Rectal smooth muscle tissue (tissue), 1 donor: ENCODE measurements around the gene NNT.
"Not testable (repeated sequence)": the region's sequence is repeated elsewhere in the genome, so short reads cannot be mapped to it uniquely, and the experiment has no call there.

Experiments
- H3K27ac ChIP-seq: one replicate; pipeline ENCODE4 v1.7.0; 2013; ENCODE audit warnings: low read depth, low read length, inconsistent platforms
- H3K27me3 ChIP-seq: one replicate; pipeline ENCODE4 v1.7.0; 2013; ENCODE audit warnings: low read length; ENCODE audit not compliant: control insufficient read depth, insufficient read depth
- H3K36me3 ChIP-seq: one replicate; pipeline ENCODE4 v1.7.0; 2013; ENCODE audit warnings: low read length; ENCODE audit not compliant: control insufficient read depth, insufficient read depth
- H3K4me1 ChIP-seq: one replicate; pipeline ENCODE4 v1.7.0; 2013; ENCODE audit warnings: low read length; ENCODE audit not compliant: control insufficient read depth, insufficient read depth
- H3K4me3 ChIP-seq: one replicate; pipeline ENCODE4 v1.7.0; 2013; ENCODE audit warnings: low read length
- H3K9ac ChIP-seq: one replicate; pipeline ENCODE4 v1.7.0; 2013; ENCODE audit warnings: low read length

NNT gene

DNA sequence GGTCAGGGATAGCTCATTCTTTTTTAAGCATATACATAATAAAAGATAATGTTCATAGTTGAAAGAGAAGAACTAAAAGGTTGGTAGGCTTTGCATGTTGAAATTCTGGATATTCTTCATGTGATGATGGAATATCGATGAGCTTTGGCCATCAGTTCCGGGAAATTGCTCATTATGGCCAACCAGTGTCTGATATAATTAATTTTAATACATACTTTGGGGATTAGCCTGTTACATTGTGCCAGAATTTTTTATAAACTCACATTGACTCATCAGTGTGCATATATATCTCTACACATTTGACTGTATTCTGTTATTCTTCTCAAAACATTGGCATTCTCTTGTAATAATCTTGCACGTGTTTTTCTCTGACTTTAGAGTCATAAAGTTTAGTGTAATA lies 84.3 kb downstream of the NNT start:
- Histone ChIP-seq H3K4me3 (no peak overlapping the region), H3K27ac (no peak overlapping the region), H3K4me1 (no peaks in the 10 kb centered on the region), H3K36me3 (no peaks in the 10 kb centered on the region), H3K9ac (no peak overlapping the region), H3K27me3 (no peaks in the 10 kb centered on the region)

DNA sequence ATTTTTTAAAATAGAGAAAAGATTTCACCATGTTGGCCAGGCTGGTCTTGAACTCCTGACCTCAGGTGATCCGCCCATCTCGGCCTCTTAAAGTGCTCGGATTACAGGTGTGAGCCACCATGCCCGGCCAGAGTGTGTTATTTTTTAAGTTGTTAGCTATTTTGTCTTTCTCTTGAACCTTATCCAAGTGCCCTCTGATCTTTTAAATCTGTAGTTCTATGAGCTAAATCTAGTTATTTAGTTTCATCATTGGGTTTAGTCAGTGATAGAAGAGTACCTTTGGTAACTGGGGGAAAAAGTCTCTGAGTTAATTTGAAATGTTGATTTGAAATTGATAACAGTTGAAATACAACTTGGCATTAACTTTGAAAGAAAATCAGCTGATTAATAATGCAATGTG lies 88.3 kb downstream of the NNT start:
- Histone ChIP-seq H3K27ac (no peak overlapping the region), H3K9ac (no peak overlapping the region), H3K4me1 (no peaks in the 10 kb centered on the region), H3K27me3 (no peaks in the 10 kb centered on the region), H3K4me3 (no peak overlapping the region), H3K36me3 (peaks cover 2% of the 10 kb centered on the region)

DNA sequence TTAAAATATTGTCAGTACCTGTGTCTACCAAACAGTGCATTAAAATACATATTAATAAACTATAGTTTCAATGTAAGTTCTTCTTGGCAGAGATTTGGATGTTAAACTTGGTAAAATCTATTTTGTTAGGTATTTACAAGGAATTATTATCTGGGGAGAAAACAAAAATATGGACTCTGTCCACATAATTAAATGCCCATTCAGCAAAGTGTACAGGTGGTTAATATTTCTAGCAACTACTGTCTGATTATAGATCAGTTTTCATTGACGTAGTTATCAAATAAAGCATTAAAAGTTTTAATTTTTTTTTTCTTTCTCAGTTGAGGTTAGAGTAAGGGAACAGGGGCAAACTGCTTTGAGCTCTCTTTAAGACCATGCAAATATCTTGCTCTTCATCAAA lies 88.9 kb downstream of the NNT start:
- H3K9ac ChIP-seq, result no peak overlapping the region
- H3K36me3 ChIP-seq, result peaks cover 2% of the 10 kb centered on the region
- no peak overlapping the region for H3K4me3 ChIP-seq
- H3K27ac ChIP-seq, result no peak overlapping the region
- H3K27me3 ChIP-seq, result no peaks in the 10 kb centered on the region
- no peaks in the 10 kb centered on the region for H3K4me1 ChIP-seq

DNA sequence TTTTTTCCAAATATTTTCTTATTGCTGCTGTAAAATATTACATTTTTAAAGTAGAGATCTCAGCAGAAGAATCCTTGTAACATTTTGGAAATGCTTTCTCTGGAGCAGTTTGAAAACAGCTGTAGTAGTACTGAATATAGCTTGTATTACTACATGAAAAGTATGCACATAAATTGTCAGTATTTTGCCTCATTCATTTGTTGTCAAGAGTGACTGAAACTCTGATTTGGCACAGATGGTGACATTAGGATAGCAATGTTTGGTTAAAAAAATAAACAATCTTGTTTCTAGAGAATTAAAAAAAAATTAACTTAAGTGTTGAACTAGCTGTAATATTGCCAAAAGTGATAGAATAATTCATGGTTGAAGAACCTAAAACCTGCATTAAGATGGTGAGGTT lies 90.4 kb downstream of the NNT start:
- no peak overlapping the region for H3K4me3 ChIP-seq
- H3K36me3 ChIP-seq, result peaks cover 2% of the 10 kb centered on the region
- H3K27ac ChIP-seq, result no peak overlapping the region
- no peaks in the 10 kb centered on the region for H3K4me1 ChIP-seq
- no peaks in the 10 kb centered on the region for H3K27me3 ChIP-seq
- no peak overlapping the region for H3K9ac ChIP-seq

DNA sequence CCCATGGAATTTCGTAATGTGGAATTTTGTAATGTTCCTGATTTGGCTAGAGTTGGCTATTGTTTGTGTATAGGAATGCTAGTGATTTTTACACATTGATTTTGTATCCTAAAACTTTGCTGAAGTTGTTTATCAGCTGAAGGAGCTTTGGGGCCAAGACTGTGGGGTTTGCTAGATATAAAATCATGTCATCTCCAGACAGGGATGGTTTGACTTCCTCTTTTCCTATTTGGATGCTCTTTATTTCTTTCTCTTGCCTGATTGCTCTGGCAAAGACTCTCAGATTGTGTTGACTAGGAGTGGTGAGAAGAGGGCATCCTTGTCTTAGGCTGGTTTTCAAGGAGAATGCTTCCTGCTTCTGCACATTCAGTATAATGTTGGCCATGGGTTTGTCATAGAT lies 91.0 kb downstream of the NNT start:
- H3K36me3 ChIP-seq, result peaks cover 2% of the 10 kb centered on the region
- no peak overlapping the region for H3K4me3 ChIP-seq
- no peaks in the 10 kb centered on the region for H3K27me3 ChIP-seq
- H3K9ac ChIP-seq, result no peak overlapping the region
- H3K4me1 ChIP-seq, result no peaks in the 10 kb centered on the region
- no peak overlapping the region for H3K27ac ChIP-seq

DNA sequence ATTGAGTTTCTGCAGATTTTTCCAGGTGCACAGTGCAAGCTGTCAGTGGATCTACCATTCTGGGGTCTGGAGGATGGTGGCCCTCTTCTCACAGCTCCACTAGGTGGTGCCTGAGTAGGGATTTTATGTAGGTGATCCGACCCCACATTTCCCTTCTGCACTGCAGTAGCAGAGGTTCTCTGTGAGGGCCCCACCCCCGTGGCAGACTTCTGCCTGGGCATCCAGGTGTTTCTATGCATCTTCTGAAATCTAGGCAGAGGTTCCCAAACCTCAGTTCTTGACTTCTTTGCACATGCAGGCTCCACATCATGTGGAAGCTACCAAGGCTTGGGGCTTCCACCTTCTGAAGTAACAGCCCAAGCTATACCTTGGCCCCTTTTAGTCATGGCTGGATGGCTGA lies 93.5 kb downstream of the NNT start:
- not testable (repeated sequence) for H3K4me1 ChIP-seq, H3K27ac ChIP-seq, H3K4me3 ChIP-seq, H3K27me3 ChIP-seq, H3K36me3 ChIP-seq, H3K9ac ChIP-seq

DNA sequence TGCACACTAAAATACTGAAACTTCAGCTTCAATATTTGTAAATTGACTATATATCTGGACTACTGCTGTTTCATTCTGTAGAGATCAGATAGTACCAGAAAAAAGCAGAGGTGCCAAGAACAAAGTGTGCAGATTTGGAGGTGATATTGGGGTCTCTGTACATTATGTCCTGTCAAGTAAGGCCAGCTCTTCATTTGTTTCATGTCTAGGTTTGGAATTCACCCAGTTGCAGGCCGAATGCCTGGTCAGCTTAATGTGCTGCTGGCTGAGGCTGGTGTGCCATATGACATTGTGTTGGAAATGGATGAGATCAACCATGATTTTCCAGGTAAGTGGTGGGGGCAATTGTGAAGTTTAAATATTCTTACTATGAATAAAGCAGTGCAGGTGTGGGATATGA lies 96.9 kb downstream of the NNT start:
- H3K36me3 ChIP-seq, result peaks cover 2% of the 10 kb centered on the region
- no peak overlapping the region for H3K27ac ChIP-seq
- no peaks in the 10 kb centered on the region for H3K4me1 ChIP-seq
- no peak overlapping the region for H3K9ac ChIP-seq
- H3K27me3 ChIP-seq, result no peaks in the 10 kb centered on the region
- H3K4me3 ChIP-seq, result no peak overlapping the region

DNA sequence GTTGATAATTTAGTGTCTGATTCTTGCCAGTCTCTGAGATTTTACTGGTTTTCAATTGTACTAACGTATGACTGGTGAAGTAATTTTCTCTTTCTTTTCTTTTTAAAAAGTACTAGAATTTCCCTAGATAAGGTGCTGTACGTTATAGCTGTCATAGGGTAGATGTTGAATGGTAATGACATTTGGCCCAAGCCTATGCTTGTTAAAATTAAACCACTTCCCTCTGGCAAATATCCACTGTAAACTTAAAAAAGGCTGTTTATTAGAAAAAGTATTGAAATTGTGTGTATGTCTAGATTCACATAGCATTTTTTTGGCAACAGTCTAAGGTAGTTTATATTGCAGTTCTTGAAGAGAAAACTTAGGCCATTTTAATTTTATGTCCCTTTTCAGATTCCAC lies 97.6 kb downstream of the NNT start:
- H3K36me3 ChIP-seq, result peaks cover 2% of the 10 kb centered on the region
- no peak overlapping the region for H3K9ac ChIP-seq
- H3K27me3 ChIP-seq, result no peaks in the 10 kb centered on the region
- H3K4me1 ChIP-seq, result no peaks in the 10 kb centered on the region
- H3K4me3 ChIP-seq, result no peak overlapping the region
- H3K27ac ChIP-seq, result no peak overlapping the region

DNA sequence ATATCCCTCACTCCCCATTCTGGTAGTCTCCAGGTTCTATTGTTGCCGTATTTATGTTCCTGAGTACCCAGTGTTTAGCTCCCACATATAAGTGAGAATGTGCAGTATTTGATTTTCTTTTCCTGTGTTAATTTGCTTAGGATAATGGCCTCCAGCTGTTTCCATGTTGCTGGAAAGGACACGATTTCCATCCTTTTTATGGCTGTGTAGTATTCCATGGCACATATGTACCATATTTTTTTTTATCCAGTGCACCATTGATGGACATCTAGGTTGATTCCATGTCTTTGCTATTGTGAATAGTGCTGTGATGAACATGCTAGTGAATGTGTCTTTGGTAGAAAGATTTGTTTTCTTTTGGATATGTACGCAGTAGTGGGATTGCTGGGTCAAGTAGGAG lies 98.2 kb downstream of the NNT start:
- no peaks in the 10 kb centered on the region for H3K27me3 ChIP-seq
- no peak overlapping the region for H3K4me3 ChIP-seq
- no peaks in the 10 kb centered on the region for H3K4me1 ChIP-seq
- H3K27ac ChIP-seq, result no peak overlapping the region
- no peaks in the 10 kb centered on the region for H3K36me3 ChIP-seq
- H3K9ac ChIP-seq, result no peak overlapping the region

DNA sequence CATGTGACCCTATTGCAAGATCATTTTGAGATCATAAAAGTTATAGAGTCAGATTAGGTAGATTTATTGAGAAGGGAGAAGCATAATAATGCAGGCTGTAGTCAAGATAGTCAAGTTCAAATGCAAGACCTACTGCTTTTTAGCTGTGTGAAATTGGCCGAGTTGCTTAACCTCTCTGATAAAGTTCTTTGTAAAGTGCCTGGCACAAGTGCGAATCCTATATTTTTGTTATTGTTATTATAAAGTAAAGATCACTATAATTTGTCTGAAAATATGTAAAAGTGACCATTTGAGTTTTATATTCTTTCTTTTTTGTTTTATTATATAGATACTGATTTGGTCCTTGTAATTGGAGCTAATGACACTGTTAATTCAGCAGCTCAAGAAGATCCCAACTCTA lies 99.3 kb downstream of the NNT start:
- H3K27me3 ChIP-seq, result no peaks in the 10 kb centered on the region
- H3K9ac ChIP-seq, result no peak overlapping the region
- no peaks in the 10 kb centered on the region for H3K36me3 ChIP-seq
- no peak overlapping the region for H3K4me3 ChIP-seq
- no peaks in the 10 kb centered on the region for H3K4me1 ChIP-seq
- no peak overlapping the region for H3K27ac ChIP-seq

DNA sequence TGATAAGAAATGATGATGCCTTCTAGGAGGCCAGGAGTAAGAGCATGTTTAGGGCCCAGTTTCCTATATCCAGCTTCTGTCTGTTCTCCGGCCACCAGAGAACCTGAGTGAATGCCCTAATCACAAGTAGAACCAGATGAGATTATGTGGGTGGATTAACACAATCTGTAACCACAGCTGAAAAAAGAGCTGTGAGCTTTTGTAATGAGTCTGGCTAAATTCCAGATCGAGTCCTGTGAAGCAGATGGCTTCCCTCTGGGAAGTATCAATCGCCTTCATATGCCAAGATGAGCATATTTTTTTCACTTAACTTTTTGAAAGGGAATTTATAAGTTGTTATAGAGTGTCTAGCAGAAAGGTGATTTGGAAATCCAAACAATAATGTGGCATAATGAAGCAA lies 99.8 kb downstream of the NNT start:
- H3K36me3 ChIP-seq, result no peaks in the 10 kb centered on the region
- no peaks in the 10 kb centered on the region for H3K4me1 ChIP-seq
- no peak overlapping the region for H3K9ac ChIP-seq
- H3K27ac ChIP-seq, result no peak overlapping the region
- no peaks in the 10 kb centered on the region for H3K27me3 ChIP-seq
- H3K4me3 ChIP-seq, result no peak overlapping the region

DNA sequence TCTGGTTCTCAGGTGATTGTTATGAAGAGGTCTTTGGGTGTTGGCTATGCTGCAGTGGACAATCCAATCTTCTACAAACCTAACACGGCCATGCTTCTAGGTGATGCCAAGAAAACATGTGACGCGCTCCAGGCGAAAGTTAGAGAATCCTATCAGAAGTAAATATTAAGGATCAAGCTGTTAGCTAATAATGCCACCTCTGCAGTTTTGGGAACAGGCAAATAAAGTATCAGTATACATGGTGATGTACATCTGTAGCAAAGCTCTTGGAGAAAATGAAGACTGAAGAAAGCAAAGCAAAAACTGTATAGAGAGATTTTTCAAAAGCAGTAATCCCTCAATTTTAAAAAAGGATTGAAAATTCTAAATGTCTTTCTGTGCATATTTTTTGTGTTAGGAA lies 101.3 kb downstream of the NNT start:
- no peak overlapping the region for H3K9ac ChIP-seq
- no peaks in the 10 kb centered on the region for H3K27me3 ChIP-seq
- H3K4me1 ChIP-seq, result no peaks in the 10 kb centered on the region
- no peaks in the 10 kb centered on the region for H3K36me3 ChIP-seq
- H3K27ac ChIP-seq, result no peak overlapping the region
- no peak overlapping the region for H3K4me3 ChIP-seq

DNA sequence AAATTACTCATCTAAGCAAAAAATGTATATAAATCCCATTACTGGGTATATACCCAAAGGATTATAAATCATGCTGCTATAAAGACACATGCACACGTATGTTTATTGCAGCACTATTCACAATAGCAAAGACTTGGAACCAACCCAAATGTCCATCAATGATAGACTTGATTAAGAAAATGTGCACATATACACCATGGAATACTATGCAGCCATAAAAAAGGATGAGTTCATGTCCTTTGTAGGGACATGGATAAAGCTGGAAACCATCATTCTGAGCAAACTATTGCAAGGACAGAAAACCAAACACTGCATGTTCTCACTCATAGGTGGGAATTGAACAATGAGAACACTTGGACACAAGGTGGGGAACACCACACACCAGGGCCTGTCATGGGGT lies 103.6 kb downstream of the NNT start:
- H3K4me3 ChIP-seq, H3K9ac ChIP-seq, H3K4me1 ChIP-seq, H3K27me3 ChIP-seq, H3K36me3 ChIP-seq, H3K27ac ChIP-seq: not testable (repeated sequence)

DNA sequence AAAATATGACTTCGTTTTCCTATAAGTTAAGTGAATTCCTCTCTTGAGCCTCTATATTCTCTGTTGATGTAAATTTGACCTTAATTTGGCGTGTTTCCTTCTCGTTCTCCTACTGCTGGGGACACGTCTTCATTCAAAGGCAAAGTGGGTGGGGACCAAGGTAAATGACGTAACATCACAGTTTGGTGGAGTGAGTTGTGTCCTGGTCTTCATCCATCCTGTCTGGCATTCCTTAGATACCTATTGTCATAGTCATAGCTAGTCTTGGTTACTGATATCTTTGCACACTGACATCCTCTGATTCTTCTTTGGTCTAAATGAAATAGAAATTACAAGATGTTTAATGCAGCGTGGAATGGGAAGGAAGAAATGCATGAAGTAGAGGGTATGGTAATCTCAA lies 108.5 kb downstream of the NNT start:
- no peak overlapping the region for H3K9ac ChIP-seq
- no peaks in the 10 kb centered on the region for H3K4me1 ChIP-seq
- H3K27ac ChIP-seq, result no peak overlapping the region
- no peak overlapping the region for H3K4me3 ChIP-seq
- H3K36me3 ChIP-seq, result no peaks in the 10 kb centered on the region
- H3K27me3 ChIP-seq, result no peaks in the 10 kb centered on the region
